Lower lobe of right lung (tissue), 2 donors: ENCODE results near the gene SRPRB. TPM values are rescaled to one million over a fixed set of nuclear protein-coding genes. Genes with fewer than 3 reads are reported as not detected.

Experiments
- ATAC-seq, 2 donors: fragments of 200-7000 bp; cut with Tn5 transposase; one replicate each; pipeline ENCODE4 v1.9.1; 2020 to 2022; ENCODE audit warnings: mild to moderate bottlenecking in 2 of 2, moderate library complexity in 2 of 2
- DNase-seq: peaks from one replicate; pipeline ENCODE4 v3.0.0-alpha.2; 2020
- H3K27ac ChIP-seq: fragments of 200-600 bp; one replicate; pipeline ENCODE4 v1.8.0; 2022
- H3K27me3 ChIP-seq: fragments of 200-600 bp; one replicate; pipeline ENCODE4 v1.8.0; 2022; ENCODE audit warnings: low read depth
- H3K36me3 ChIP-seq: fragments of 200-600 bp; one replicate; pipeline ENCODE4 v1.8.0; 2022; ENCODE audit warnings: mild to moderate bottlenecking
- H3K4me1 ChIP-seq: fragments of 200-600 bp; one replicate; pipeline ENCODE4 v1.8.0; 2022
- H3K4me3 ChIP-seq: fragments of 200-600 bp; one replicate; pipeline ENCODE4 v1.8.0; 2022; ENCODE audit warnings: mild to moderate bottlenecking
- H3K9me3 ChIP-seq: fragments of 200-600 bp; one replicate; pipeline ENCODE4 v1.8.0; 2022
- intact Hi-C: fragments of 100-400 bp; cut with DNase I; formaldehyde crosslinking; loops from one replicate; pipeline ENCODE4 v1.11.0; 2022
- long read RNA-seq: library from polyadenylated mRNA; unstranded; transcript quantifications from one replicate; pipeline ENCODE4 v2.0.0, GENCODE V29; 2021
- total RNA-seq: library from RNA; stranded (reverse); fragmentation: NEBNext Ultra II Directional; extraction: Animal tissue kit (Norgen Biotek cat#: 25700); gene quantifications from one replicate; pipeline ENCODE4 v1.2.1, GENCODE V29; 2021
- TF ChIP-seq, protein P1 (sequence below): fragments of 200-600 bp; IDR thresholded peaks from one replicate; pipeline ENCODE4 v1.8.0; 2022; ENCODE audit warnings: antibody characterized with exemption, mild to moderate bottlenecking
- donor health status: DM: no; HTN: yes; CAD: no; lungs with severe emphysema.

Gene SRPRB, protein sequence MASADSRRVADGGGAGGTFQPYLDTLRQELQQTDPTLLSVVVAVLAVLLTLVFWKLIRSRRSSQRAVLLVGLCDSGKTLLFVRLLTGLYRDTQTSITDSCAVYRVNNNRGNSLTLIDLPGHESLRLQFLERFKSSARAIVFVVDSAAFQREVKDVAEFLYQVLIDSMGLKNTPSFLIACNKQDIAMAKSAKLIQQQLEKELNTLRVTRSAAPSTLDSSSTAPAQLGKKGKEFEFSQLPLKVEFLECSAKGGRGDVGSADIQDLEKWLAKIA
- total RNA-seq: 43.3 TPM
- long read RNA-seq, partial matches to known transcripts: 53 of 56 reads
- long read RNA-seq, other reads (novel, unspliced or antisense): 3 of 56 reads

DNA sequence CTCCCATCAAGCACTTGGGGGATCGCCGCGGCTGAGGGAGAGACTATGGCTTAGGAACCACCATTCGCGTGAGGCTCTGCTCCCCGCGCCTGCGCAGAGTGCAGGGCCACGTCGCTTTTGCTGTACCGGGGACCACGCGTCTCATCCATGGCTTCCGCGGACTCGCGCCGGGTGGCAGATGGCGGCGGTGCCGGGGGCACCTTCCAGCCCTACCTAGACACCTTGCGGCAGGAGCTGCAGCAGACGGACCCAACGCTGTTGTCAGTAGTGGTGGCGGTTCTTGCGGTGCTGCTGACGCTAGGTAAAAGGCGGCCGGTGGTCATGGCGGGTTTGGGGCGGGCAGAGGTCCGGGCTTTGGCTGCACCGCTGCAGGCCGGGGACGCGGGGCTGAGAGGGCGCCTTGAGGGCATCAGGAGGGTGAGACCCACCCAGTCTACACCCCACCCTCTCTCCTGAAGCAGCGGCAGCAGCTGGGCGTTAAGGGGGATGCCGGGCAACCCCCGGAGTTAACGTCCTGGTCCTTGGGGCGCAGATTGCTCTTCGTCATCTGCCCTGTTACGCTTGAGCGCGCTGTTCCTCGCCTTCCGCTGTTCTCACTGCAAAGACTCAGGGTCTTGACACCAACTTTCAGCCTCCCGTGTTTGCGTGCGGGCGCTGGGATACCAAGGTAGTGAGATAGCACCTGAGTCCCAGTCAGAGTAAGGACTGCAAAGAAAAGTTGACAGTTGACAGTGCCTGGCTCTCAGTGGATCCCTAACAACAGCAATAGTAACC lies at the start of gene SRPRB:
TSS of gene SRPRB (plus strand) at position 114 of the 774 bp plus-strand sequence. CDS start at position 148, 34 bp downstream.
- Histone ChIP-seq H3K9me3 (no peaks in the 10 kb centered on the region), H3K36me3 (peaks cover 18% of the 10 kb centered on the region), H3K4me3 (peak within 1 kb of the TSS; percentile 93), H3K27ac (peak within 1 kb of the TSS; percentile 79), H3K27me3 (no peaks in the 10 kb centered on the region), H3K4me1 (peaks cover 17% of the 10 kb centered on the region)
- DNase-seq (peak; percentile 96), ATAC-seq (peak; percentile 100)
- intact Hi-C loops: no loop called here
- TF ChIP-seq, protein P1, sequence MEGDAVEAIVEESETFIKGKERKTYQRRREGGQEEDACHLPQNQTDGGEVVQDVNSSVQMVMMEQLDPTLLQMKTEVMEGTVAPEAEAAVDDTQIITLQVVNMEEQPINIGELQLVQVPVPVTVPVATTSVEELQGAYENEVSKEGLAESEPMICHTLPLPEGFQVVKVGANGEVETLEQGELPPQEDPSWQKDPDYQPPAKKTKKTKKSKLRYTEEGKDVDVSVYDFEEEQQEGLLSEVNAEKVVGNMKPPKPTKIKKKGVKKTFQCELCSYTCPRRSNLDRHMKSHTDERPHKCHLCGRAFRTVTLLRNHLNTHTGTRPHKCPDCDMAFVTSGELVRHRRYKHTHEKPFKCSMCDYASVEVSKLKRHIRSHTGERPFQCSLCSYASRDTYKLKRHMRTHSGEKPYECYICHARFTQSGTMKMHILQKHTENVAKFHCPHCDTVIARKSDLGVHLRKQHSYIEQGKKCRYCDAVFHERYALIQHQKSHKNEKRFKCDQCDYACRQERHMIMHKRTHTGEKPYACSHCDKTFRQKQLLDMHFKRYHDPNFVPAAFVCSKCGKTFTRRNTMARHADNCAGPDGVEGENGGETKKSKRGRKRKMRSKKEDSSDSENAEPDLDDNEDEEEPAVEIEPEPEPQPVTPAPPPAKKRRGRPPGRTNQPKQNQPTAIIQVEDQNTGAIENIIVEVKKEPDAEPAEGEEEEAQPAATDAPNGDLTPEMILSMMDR: no peak

DNA sequence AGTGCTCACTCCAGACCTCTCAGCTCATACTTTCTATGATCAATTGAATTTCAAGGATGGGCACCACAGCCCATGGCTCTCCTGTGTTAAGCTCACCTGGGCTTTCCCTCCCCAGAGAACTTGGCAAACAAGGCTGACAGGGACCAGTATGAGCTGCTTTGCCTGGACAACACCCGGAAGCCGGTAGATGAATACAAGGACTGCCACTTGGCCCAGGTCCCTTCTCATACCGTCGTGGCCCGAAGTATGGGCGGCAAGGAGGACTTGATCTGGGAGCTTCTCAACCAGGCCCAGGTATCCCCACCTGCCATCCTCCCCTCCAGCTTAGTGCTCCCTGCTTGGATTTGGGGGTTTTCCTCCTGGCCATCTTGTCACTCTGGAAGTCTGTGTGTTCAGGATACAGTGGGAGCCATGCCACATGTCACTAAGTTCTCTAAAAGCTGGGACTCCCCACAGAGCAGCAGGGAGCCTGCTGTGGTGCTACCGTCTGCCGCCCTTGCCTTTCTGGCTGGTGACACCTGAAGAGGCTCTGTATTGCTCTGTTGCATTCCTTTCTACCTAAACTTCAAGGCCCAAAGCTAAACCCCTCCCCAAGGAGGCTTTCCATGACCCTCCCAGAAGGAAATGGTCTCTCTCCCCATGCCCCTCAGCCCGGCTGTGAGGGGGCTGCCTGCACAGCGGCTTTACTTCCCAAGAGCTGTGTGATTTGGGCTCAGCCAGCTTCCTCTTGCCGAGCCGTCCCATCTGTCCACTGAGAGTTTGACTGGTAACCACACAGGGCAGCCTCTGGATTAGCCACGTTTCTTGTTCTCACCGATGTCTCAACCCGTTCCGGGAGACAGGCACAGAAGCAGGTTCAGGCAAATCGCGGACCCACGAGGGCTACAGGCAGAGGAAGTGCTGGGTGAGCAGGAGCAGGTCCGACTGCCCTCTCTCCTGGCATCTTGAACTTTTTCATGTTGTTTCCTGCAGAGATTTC lies 48.6 kb upstream of the SRPRB start:
- H3K36me3 ChIP-seq: no peaks in the 10 kb centered on the region
- no peaks in the 10 kb centered on the region for H3K4me1 ChIP-seq
- no peaks in the 10 kb centered on the region for H3K9me3 ChIP-seq
- H3K27ac ChIP-seq: no peak overlapping the region
- H3K27me3 ChIP-seq: no peaks in the 10 kb centered on the region
- no peak for DNase-seq
- TF ChIP-seq, protein P1: no peak
- intact Hi-C loops: no loop called here
- no peak for ATAC-seq
- H3K4me3 ChIP-seq: no peak overlapping the region

DNA sequence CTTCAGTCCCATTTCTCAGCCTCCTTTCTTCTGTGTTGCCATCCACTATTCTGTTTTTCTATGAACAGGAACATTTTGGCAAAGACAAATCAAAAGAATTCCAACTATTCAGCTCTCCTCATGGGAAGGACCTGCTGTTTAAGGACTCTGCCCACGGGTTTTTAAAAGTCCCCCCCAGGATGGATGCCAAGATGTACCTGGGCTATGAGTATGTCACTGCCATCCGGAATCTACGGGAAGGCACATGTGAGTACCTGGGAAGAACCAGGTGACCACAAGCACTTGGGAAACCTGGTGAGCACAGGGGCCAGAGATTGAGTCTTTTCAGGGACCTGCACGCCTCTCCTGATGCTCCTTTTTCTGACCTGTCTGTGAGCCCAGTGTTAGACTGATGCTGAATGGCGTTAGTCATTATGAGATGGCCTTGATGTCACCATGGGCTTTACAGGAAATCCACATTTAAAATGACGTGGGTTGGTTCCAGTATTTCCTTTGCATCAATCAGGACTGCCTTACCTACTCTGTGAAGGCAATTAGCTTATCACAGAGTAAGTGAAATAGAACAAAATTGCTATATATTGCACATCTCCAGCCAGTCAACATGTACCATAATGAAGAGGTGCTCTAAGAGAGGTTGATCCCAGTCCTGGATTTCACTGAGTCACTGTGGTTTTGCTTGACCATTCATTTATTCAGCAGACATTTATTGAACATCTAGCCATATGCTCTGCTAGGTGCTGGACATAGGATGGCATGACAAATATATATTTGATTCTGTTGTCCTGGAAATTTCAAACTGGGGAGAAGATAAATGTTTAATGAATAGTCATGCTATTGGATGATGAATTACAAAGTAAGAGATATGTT lies 47.7 kb upstream of the SRPRB start:
- Histone ChIP-seq H3K9me3 (no peaks in the 10 kb centered on the region), H3K27me3 (no peaks in the 10 kb centered on the region), H3K36me3 (no peaks in the 10 kb centered on the region), H3K4me1 (no peaks in the 10 kb centered on the region), H3K27ac (no peak overlapping the region), H3K4me3 (no peak overlapping the region)
- TF ChIP-seq, protein P1: no peak
- DNase-seq (no peak), ATAC-seq (no peak)
- intact Hi-C loops: no loop called here

DNA sequence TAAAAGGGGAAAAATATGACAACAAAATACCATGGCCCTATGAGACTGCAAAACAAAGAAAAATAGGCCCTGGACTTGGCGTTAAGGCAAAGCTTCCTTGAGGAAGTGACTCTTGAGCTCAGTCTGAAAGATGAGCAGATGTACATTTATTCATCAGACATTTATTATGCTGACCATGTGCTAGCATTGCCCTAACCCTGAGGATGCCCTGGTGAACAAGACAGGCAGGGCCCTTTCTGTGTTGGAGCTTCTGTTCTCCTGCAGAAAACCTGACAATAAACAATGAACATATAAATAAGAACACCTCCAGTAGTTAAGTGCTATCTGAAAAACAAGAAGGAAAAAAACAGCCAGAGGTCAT lies 47.1 kb upstream of the SRPRB start:
- no peak overlapping the region for H3K27ac ChIP-seq
- no peaks in the 10 kb centered on the region for H3K27me3 ChIP-seq
- intact Hi-C loops: no loop called here
- no peaks in the 10 kb centered on the region for H3K9me3 ChIP-seq
- DNase-seq (no peak), ATAC-seq (no peak)
- H3K4me1 ChIP-seq: no peaks in the 10 kb centered on the region
- no peaks in the 10 kb centered on the region for H3K36me3 ChIP-seq
- no peak overlapping the region for H3K4me3 ChIP-seq
- TF ChIP-seq, protein P1: no peak
